H1 (cell line): ENCODE data around the gene SLC9A3. TPM values are rescaled to one million over a fixed set of nuclear protein-coding genes. Genes with fewer than 3 reads are reported as not detected.

Experiments
- CTCF ChIA-PET: fragments of 300-600 bp; sonication (Branson Sonifier 250); formaldehyde crosslinking; loops from one replicate; lab custom pipeline; 2021; ENCODE audit not compliant: partially characterized antibody; lab: Charles Lee
- POLR2A ChIA-PET: fragments of 300-600 bp; sonication (Branson Sonifier 250); formaldehyde crosslinking; loops from one replicate; lab custom pipeline; 2021; ENCODE audit warnings: inconsistent platforms; ENCODE audit not compliant: partially characterized antibody; lab: Charles Lee
- DNase-seq, 2 experiments: peaks; one replicate each; pipeline versions ENCODE4 v3.0.0 to v3.0.0-alpha.2; 2010 to 2022; ENCODE audit warnings: low spot score in 2 of 2, low read depth in 1 of 2, mixed read lengths in 1 of 2
- FAIRE-seq: peaks from 2 replicates; lab custom pipeline; 2011; peaks lifted over from hg19 to GRCh38; lab: Jason Lieb, UNC
- H2AFZ ChIP-seq: 2 replicates; pipeline ENCODE4 v1.8.1; 2012; ENCODE audit warnings: low read length, inconsistent platforms
- H2AK5ac ChIP-seq: 2 replicates; pipeline ENCODE4 v1.6.1; 2013; ENCODE audit warnings: low read depth, low read length
- H2BK120ac ChIP-seq: replicated peaks from 2 replicates; pipeline ENCODE3; 2013; ENCODE audit warnings: low read depth, low read length, inconsistent platforms
- H2BK12ac ChIP-seq: 2 replicates; pipeline ENCODE4 v1.6.1; 2013; ENCODE audit warnings: low read depth, low read length
- H2BK15ac ChIP-seq: 2 replicates; pipeline ENCODE4 v1.6.1; 2013; ENCODE audit warnings: low read length
- H2BK20ac ChIP-seq: 2 replicates; pipeline ENCODE4 v1.6.1; 2013; ENCODE audit warnings: low read length
- H2BK5ac ChIP-seq: 2 replicates; pipeline ENCODE4 v1.6.1; 2013; ENCODE audit warnings: low read depth, low read length
- H3K14ac ChIP-seq: 2 replicates; pipeline ENCODE4 v1.6.1; 2013; ENCODE audit warnings: inconsistent platforms; ENCODE audit not compliant: insufficient read length
- H3K18ac ChIP-seq: 2 replicates; pipeline ENCODE4 v1.6.1; 2013; ENCODE audit warnings: low read length; ENCODE audit errors: extremely low read depth
- H3K23ac ChIP-seq: 2 replicates; pipeline ENCODE4 v1.6.1; 2013; ENCODE audit warnings: inconsistent platforms; ENCODE audit not compliant: insufficient read length
- H3K23me2 ChIP-seq: 2 replicates; pipeline ENCODE4 v1.6.1; 2013; ENCODE audit warnings: low read depth, low read length
- H3K27ac ChIP-seq: 2 replicates; pipeline ENCODE4 v1.6.1; 2011; ENCODE audit warnings: low read depth, low read length, inconsistent platforms
- H3K27me3 ChIP-seq, 4 experiments: replicated peaks in 1 of 4; 1 replicate in 1 of 4; 2 replicates in 3 of 4; pipeline versions ENCODE4 v1.6.1 to v1.8.1; 2011 to 2013; ENCODE audit warnings: low read length in 3 of 4, mild to moderate bottlenecking in 3 of 4, inconsistent platforms in 2 of 4, mixed read lengths in 2 of 4, moderate library complexity in 1 of 4; ENCODE audit not compliant: control insufficient read depth in 3 of 4, insufficient read depth in 3 of 4; ENCODE audit errors: extremely low read depth in 1 of 4
- H3K36me3 ChIP-seq, 4 experiments: 2 replicates each; pipeline versions ENCODE4 v1.6.1 to v1.8.1; 2011 to 2013; ENCODE audit warnings: mild to moderate bottlenecking in 4 of 4, low read length in 3 of 4, moderate library complexity in 2 of 4, control low read depth in 1 of 4, inconsistent platforms in 1 of 4; ENCODE audit not compliant: insufficient read depth in 4 of 4, control insufficient read depth in 2 of 4
- H3K4ac ChIP-seq: replicated peaks from 2 replicates; pipeline ENCODE3; 2013; ENCODE audit warnings: low read length, low read depth, mixed read lengths, inconsistent platforms; ENCODE audit not compliant: insufficient read length
- H3K4me1 ChIP-seq, 4 experiments: replicated peaks in 1 of 4; 1 replicate in 1 of 4; 2 replicates in 3 of 4; pipeline versions ENCODE4 v1.6.1 to v1.8.1; 2011 to 2013; ENCODE audit warnings: low read length in 3 of 4, inconsistent platforms in 2 of 4, mixed read lengths in 1 of 4; ENCODE audit not compliant: insufficient read depth in 4 of 4, control insufficient read depth in 3 of 4
- H3K4me2 ChIP-seq, 2 experiments: 2 replicates each; pipeline versions ENCODE4 v1.6.1 to v1.8.1; 2011 to 2013; ENCODE audit warnings: low read depth in 2 of 2, low read length in 2 of 2, control low read depth in 1 of 2, inconsistent platforms in 1 of 2, mild to moderate bottlenecking in 1 of 2; ENCODE audit not compliant: insufficient read depth in 1 of 2
- H3K4me3 ChIP-seq, 4 experiments: fragments of 200-600, 300-600 bp in 1 of 4; sonication (generic), shearing (Covaris generic), sonication (Bioruptor Twin) in 1 of 4; 2 replicates each; pipeline versions ENCODE4 v1.5.1 to v1.8.1; 2011 to 2016; ENCODE audit warnings: low read length in 4 of 4, low read depth in 3 of 4, control low read depth in 2 of 4, inconsistent platforms in 2 of 4, mild to moderate bottlenecking in 2 of 4, mixed read lengths in 1 of 4, moderate library complexity in 1 of 4; ENCODE audit not compliant: insufficient read depth in 2 of 4; ENCODE audit errors: extremely low read depth in 1 of 4
- H3K56ac ChIP-seq: replicated peaks from 2 replicates; pipeline ENCODE3; 2013; ENCODE audit warnings: low read depth, mild to moderate bottlenecking, mixed read lengths, low read length, inconsistent platforms; ENCODE audit not compliant: insufficient read length
- H3K79me1 ChIP-seq: 2 replicates; pipeline ENCODE4 v1.6.1; 2013; ENCODE audit warnings: low read depth, low read length, control low read depth
- H3K79me2 ChIP-seq, 2 experiments: 2 replicates each; pipeline versions ENCODE4 v1.6.1 to v1.8.1; 2012 to 2013; ENCODE audit warnings: low read length in 2 of 2, mild to moderate bottlenecking in 2 of 2, inconsistent platforms in 1 of 2; ENCODE audit not compliant: insufficient read depth in 2 of 2, control insufficient read depth in 1 of 2
- H3K9ac ChIP-seq, 4 experiments: replicated peaks in 1 of 4; 1 replicate in 1 of 4; 2 replicates in 3 of 4; pipeline versions ENCODE4 v1.6.1 to v1.8.1; 2011 to 2013; ENCODE audit warnings: low read depth in 3 of 4, low read length in 3 of 4, control low read depth in 2 of 4, mild to moderate bottlenecking in 2 of 4, moderate library complexity in 2 of 4, inconsistent platforms in 1 of 4; ENCODE audit errors: extremely low read depth in 1 of 4
- H3K9me3 ChIP-seq, 2 experiments: 2 replicates each; pipeline versions ENCODE4 v1.6.1 to v1.8.1; 2012 to 2013; ENCODE audit warnings: mild to moderate bottlenecking in 2 of 2, moderate library complexity in 2 of 2, control low read depth in 1 of 2, inconsistent platforms in 1 of 2, low read depth in 1 of 2, low read length in 1 of 2, mixed read lengths in 1 of 2; ENCODE audit not compliant: insufficient read depth in 2 of 2
- H4K20me1 ChIP-seq, 2 experiments: replicated peaks in 1 of 2; 2 replicates each; pipeline versions ENCODE3 to v1.8.1; 2011 to 2013; ENCODE audit warnings: inconsistent platforms in 2 of 2, low read length in 2 of 2, mild to moderate bottlenecking in 1 of 2; ENCODE audit not compliant: insufficient read depth in 2 of 2, control insufficient read depth in 1 of 2
- H4K5ac ChIP-seq: 2 replicates; pipeline ENCODE4 v1.6.1; 2013; ENCODE audit warnings: low read length, low read depth, mixed read lengths, inconsistent platforms; ENCODE audit not compliant: insufficient read length
- H4K8ac ChIP-seq: 2 replicates; pipeline ENCODE4 v1.8.0; 2013; ENCODE audit warnings: mild to moderate bottlenecking, moderate library complexity, low read length, inconsistent platforms; ENCODE audit not compliant: insufficient read depth; ENCODE audit errors: extremely low read depth
- H4K91ac ChIP-seq: replicated peaks from 2 replicates; pipeline ENCODE3; 2013; ENCODE audit warnings: low read length, mixed read lengths, inconsistent platforms; ENCODE audit not compliant: insufficient read length
- PHF8 ChIP-seq: fragments of 200-600 bp; sonication (generic); conservative IDR thresholded peaks from 2 replicates; pipeline ENCODE4 v1.7.1; 2012; ENCODE audit warnings: low read depth, mild to moderate bottlenecking, inconsistent platforms, low read length, moderate library complexity
- POLR2AphosphoS5 ChIP-seq: IDR thresholded peaks from 2 replicates; pipeline ENCODE4 v1.6.1; 2011; ENCODE audit warnings: low read depth, low read length
- WGBS, 2 experiments: shearing (Covaris generic) in 1 of 2; methylation state at CpG; one replicate each; pipeline versions ENCODE4 v1.1.6 to v1.1.7; 2013 to 2015; ENCODE audit warnings: low lambda C conversion rate in 2 of 2, mixed read lengths in 2 of 2, inconsistent platforms in 1 of 2, low coverage in 1 of 2, missing lambda C conversion rate in 1 of 2; ENCODE audit not compliant: insufficient replicate concordance in 2 of 2, insufficient coverage in 1 of 2, insufficient read length in 1 of 2; ENCODE audit errors: extremely low coverage in 1 of 2, missing lambda C conversion rate in 1 of 2; 5-methylcytosine and 5-hydroxymethylcytosine counted together
- polyA plus RNA-seq, 7 experiments: library from polyadenylated mRNA; depleted of rRNA in 3 of 7; stranded (reverse) in 5 of 7; unstranded in 2 of 7; fragments of >200 nt in 5 of 7; fragments of 200-250 nt in 2 of 7; gene quantifications; 1 replicate in 5 of 7; 2 replicates in 1 of 7; 4 replicates in 1 of 7; pipeline versions ENCODE4 v1.2.1 to v1.2.3, GENCODE V29; 2011 to 2013; ENCODE audit warnings: missing spikeins in 2 of 7, mixed read lengths in 2 of 7
- total RNA-seq: library from RNA; stranded (reverse); fragmentation: NEBNext Ultra II Directional; extraction: Animal tissue kit (Norgen Biotek cat#: 25700); gene quantifications from 2 replicates; pipeline ENCODE4 v1.2.1, GENCODE V29; 2021

Gene SLC9A3
- total and polyA plus RNA-seq, 2 of the 8 experiments (the other 6 are each of a cell fraction or from before 2014, with no cell fraction given), result 0.95 to 1.0 TPM

DNA sequence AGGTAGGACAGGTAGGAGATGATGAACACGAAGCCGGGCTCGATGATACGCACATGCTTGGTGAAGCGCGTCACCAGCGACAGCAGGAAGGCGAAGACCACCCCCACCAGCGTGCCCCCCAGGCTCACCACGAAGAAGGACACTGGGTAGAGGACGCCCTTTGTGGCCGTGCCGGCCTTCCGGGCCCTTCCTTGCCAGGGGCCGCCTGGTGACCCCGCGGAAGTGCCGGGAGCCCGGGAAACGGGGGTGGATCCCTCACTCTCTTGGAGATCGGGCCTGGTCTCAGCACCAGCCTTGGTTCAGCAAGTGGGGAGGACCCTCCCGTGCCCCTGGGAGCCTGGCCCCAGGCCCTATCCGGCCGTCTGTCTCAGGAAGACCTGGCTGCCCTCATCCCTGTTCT lies 39.7 kb downstream of the SLC9A3 start:
- POLR2A ChIA-PET, result no interaction called here

More for the DNA sequence above, 39.7 kb downstream of the SLC9A3 start:
- Histone ChIP-seq H2AK5ac (no peak overlapping the region), H3K27ac (no peak overlapping the region), H3K9me3 (no peaks in the 10 kb centered on the region), H3K4me2 (no peak overlapping the region), H3K23ac (no peak overlapping the region), H3K14ac (no peak overlapping the region), H3K79me1 (no peaks in the 10 kb centered on the region), H3K18ac (no peak overlapping the region), H2BK12ac (no peak overlapping the region), H3K56ac (no peak overlapping the region), H3K4me3 (no peak overlapping the region), H3K27me3 (no peaks in the 10 kb centered on the region; a peak in 1 of 7 replicates), H3K4ac (no peak overlapping the region), H4K8ac (no peak overlapping the region; the same call in 1 of the 2 replicates), H2BK120ac (no peak overlapping the region), H2BK15ac (no peak overlapping the region), H4K5ac (no peak overlapping the region), H2BK20ac (no peak overlapping the region), H3K4me1 (no peaks in the 10 kb centered on the region)
- no peak for FAIRE-seq
- DNase-seq, result no peak
- CTCF ChIA-PET, result no interaction called here
- no peak for TF ChIP-seq PHF8
- TF ChIP-seq POLR2AphosphoS5, result no peak
- TF ChIP-seq, all 59 proteins: peak for 0
- WGBS, 2 experiments, result 97% methylated on average over 24 of the region's 24 CpGs; no CpG with 5 or more reads in 1 of the 2 experiments
- H4K20me1 ChIP-seq, result no peaks in the 10 kb centered on the region
- H4K91ac ChIP-seq, result no peak overlapping the region
- no peaks in the 10 kb centered on the region for H3K36me3 ChIP-seq
- H2BK5ac ChIP-seq, result no peak overlapping the region
- H2AFZ ChIP-seq, result no peak overlapping the region
- H3K79me2 ChIP-seq, result no peaks in the 10 kb centered on the region
- H3K23me2 ChIP-seq, result no peaks in the 10 kb centered on the region
- H3K9ac ChIP-seq, result no peak overlapping the region
